Neutrophil (primary cell): Measurements from ENCODE around the gene UMAD1.

ENCODE experiments used
- H3K27ac ChIP-seq: fragments of 200-600 bp; sonication (generic); 2 replicates; pipeline ENCODE4 v1.5.1; 2016; ENCODE audit warnings: mild to moderate bottlenecking, moderate library complexity
- H3K27me3 ChIP-seq: fragments of 200-600 bp; sonication (generic); 2 replicates; pipeline ENCODE4 v1.6.0; 2016; ENCODE audit warnings: mild to moderate bottlenecking
- H3K36me3 ChIP-seq: fragments of 200-600 bp; sonication (generic); 2 replicates; pipeline ENCODE4 v1.5.1; 2017
- H3K4me1 ChIP-seq, 2 experiments: fragments of 200-600 bp in 1 of 2; sonication (generic) in 1 of 2; 1 replicate in 1 of 2; 2 replicates in 1 of 2; pipeline versions ENCODE4 v1.5.1 to v1.6.1; 2013 to 2016; ENCODE audit warnings: low read depth in 1 of 2, low read length in 1 of 2, mild to moderate bottlenecking in 1 of 2, moderate library complexity in 1 of 2; ENCODE audit not compliant: control insufficient read depth in 1 of 2, insufficient read depth in 1 of 2
- H3K4me3 ChIP-seq, 2 experiments: fragments of 200-600 bp in 1 of 2; sonication (generic) in 1 of 2; 1 replicate in 1 of 2; 2 replicates in 1 of 2; pipeline ENCODE4 v1.5.1; 2013 to 2016; ENCODE audit warnings: low read depth in 1 of 2, low read length in 1 of 2, mild to moderate bottlenecking in 1 of 2, moderate library complexity in 1 of 2
- H3K9me3 ChIP-seq: fragments of 200-600 bp; sonication (generic); 2 replicates; pipeline ENCODE4 v1.5.1; 2016
- TF ChIP-seq, protein P1 (sequence below): fragments of 200-600 bp; sonication (generic); IDR thresholded peaks from 2 replicates; pipeline ENCODE4 v1.5.1; 2016; ENCODE audit warnings: antibody characterized with exemption

The UMAD1 gene

DNA sequence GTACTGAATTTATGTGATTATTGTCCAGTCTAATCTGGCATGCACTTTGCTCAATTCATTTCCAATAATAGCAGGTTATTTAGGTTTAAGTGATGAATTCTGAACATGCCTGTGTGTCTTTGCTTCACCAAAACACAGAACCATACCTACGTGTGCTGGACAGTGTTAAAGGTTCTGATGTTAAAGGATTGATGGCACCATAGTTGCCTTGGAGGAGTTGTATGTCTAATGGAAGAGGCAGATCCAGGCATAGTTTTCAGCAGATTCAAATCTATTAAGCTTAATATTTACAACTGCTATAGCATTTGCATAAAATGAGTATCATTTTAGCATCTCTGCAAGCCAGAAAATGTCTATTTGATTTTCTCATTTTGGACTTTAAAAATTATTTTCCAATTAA lies 28.0 kb upstream of the UMAD1 start:
- H3K27me3 ChIP-seq: no peaks in the 10 kb centered on the region
- no peak overlapping the region for H3K27ac ChIP-seq
- H3K36me3 ChIP-seq: peaks cover 19% of the 10 kb centered on the region
- no peak overlapping the region for H3K4me3 ChIP-seq
- no peaks in the 10 kb centered on the region for H3K9me3 ChIP-seq
- H3K4me1 ChIP-seq: no peaks in the 10 kb centered on the region
- TF ChIP-seq, protein P1, sequence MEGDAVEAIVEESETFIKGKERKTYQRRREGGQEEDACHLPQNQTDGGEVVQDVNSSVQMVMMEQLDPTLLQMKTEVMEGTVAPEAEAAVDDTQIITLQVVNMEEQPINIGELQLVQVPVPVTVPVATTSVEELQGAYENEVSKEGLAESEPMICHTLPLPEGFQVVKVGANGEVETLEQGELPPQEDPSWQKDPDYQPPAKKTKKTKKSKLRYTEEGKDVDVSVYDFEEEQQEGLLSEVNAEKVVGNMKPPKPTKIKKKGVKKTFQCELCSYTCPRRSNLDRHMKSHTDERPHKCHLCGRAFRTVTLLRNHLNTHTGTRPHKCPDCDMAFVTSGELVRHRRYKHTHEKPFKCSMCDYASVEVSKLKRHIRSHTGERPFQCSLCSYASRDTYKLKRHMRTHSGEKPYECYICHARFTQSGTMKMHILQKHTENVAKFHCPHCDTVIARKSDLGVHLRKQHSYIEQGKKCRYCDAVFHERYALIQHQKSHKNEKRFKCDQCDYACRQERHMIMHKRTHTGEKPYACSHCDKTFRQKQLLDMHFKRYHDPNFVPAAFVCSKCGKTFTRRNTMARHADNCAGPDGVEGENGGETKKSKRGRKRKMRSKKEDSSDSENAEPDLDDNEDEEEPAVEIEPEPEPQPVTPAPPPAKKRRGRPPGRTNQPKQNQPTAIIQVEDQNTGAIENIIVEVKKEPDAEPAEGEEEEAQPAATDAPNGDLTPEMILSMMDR: no peak

DNA sequence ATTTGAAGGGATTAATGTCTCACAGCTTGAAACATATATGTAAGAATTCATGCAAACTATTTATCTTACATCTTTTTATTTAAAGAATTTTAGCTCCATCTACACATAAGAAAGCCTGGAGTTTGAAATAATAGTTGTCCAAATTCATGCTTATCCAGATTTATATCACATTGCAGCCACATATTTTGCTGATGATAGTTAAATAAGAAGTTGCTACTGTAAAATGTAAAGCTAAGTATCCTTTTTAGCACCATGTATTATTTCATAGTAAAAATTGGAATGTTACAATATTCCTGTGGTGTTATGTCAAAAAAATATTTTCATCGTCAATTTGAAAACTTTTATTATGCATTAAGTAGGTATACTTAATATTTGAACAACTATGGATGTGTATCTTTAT lies 27.3 kb upstream of the UMAD1 start:
- TF ChIP-seq, protein P1: no peak
- Histone ChIP-seq H3K9me3 (no peaks in the 10 kb centered on the region), H3K4me1 (no peaks in the 10 kb centered on the region), H3K4me3 (no peak overlapping the region), H3K27me3 (no peaks in the 10 kb centered on the region), H3K27ac (no peak overlapping the region), H3K36me3 (peaks cover 12% of the 10 kb centered on the region)

DNA sequence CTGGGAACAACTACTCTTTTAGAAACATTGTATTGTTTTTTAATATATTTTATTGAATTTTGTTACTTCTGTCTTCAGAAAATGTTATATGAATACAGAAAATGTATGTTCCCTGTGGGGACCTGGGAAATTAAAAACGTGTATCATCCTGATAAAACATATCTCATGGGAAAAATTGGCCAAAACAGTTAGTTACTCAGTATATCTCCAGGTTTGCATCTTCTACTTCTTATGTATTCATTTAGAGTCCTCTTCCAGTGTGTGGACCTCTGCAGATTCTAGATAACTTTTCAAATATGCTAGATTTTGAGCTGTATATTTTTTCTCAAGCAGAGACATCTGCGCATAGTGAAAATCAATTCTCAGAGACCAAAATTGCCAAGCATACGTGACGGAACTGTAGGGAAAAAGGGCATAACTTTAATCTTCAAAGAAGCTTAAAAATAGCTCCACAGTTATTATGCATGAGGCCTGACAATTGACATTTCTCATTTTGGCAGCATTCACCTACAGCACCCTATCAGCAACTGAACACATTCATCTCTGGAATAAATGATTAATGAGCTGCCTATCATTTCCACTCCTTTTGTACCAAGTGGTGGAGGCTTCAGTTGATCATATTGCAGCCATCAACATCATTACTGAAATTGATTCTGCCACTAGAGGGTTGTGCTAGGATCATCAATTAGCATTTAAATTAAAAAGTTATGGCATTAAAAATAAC lies 26.4 kb upstream of the UMAD1 start:
- H3K36me3 ChIP-seq: peaks cover 3% of the 10 kb centered on the region
- TF ChIP-seq, protein P1: no peak
- H3K4me1 ChIP-seq: no peaks in the 10 kb centered on the region

DNA sequence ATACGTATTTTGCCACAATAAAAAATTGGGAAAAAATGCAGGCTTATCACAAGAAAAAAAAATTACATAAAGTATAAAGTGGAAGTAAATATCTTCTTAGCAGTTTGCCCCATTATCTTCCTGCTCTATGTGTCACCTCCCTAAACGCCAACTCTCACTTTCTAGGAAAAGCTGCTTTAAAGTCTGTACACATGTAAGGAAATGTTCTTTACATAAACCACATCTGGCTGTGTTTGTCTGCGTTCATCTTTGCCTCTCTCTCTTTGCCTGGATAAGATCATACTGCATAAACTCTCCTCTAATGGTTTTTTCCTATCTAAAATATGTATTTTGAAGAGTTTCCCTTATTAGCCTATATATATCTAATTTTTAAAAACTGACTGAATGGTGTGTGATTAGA lies 23.0 kb upstream of the UMAD1 start:
- H3K36me3 ChIP-seq: no peaks in the 10 kb centered on the region
- no peak overlapping the region for H3K27ac ChIP-seq
- H3K9me3 ChIP-seq: no peaks in the 10 kb centered on the region
- no peaks in the 10 kb centered on the region for H3K27me3 ChIP-seq
- H3K4me1 ChIP-seq: peaks cover 0 to 7% of the 10 kb centered on the region in 2 experiments
- TF ChIP-seq, protein P1: no peak
- H3K4me3 ChIP-seq: no peak overlapping the region

More for the DNA sequence above, 26.4 kb upstream of the UMAD1 start:
- H3K27ac ChIP-seq: no peak overlapping the region
- no peak overlapping the region for H3K4me3 ChIP-seq
- H3K27me3 ChIP-seq: no peaks in the 10 kb centered on the region
- no peaks in the 10 kb centered on the region for H3K9me3 ChIP-seq

DNA sequence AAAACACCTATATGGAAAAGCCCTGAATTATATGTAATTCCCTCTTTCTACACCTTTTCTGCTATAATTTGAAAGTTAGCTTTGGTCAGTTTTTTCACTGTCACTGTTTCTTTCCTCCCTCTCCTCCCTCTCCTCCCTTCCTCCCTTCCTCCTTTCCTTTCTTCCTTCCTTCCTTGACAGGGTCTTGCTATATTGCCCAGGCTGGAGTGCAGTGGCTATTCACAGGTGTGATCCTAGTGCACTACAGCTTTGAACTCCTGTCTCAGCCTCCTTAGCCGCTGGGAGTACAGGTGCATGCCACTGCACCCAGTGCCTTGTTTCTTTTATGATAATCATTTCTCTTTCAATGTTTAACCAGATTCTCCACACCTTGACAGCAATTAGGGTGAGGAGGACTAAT lies 22.1 kb upstream of the UMAD1 start:
- no peaks in the 10 kb centered on the region for H3K27me3 ChIP-seq
- H3K36me3 ChIP-seq: no peaks in the 10 kb centered on the region
- H3K4me3 ChIP-seq: no peak overlapping the region
- TF ChIP-seq, protein P1: no peak
- H3K4me1 ChIP-seq: peaks cover 0 to 7% of the 10 kb centered on the region in 2 experiments
- H3K9me3 ChIP-seq: no peaks in the 10 kb centered on the region
- H3K27ac ChIP-seq: no peak overlapping the region
